GM19193 (cell line): ENCODE results near the gene HNF4A.

Experiments
- POLR2A ChIP-seq: IDR thresholded peaks from 4 replicates; pipeline ENCODE4 v1.6.1; 2011; ENCODE audit not compliant: insufficient read depth, insufficient read length; ENCODE audit errors: extremely low read depth

HNF4A gene

DNA sequence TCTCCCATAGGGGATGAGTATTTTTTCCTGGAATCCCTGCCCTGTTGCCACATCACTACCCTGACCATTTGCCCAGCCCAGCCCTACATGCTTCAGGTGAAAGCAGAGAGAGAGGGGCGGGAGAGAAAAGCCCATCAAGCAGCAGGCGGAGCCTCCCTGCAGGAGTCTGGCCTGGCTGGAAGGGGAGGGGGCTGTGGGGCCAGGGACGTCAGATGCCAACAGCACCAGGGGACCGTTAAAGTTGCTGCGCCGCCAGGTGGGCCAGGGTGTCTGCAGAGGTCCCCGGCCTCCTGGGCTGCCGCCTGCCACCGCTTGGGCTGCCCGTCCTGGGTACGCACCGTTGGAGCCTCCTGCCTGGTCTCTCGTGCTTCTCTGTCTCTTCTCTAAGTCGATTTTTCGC is 19.4 kb upstream of the HNF4A start:
- TF ChIP-seq POLR2A: no peak

DNA sequence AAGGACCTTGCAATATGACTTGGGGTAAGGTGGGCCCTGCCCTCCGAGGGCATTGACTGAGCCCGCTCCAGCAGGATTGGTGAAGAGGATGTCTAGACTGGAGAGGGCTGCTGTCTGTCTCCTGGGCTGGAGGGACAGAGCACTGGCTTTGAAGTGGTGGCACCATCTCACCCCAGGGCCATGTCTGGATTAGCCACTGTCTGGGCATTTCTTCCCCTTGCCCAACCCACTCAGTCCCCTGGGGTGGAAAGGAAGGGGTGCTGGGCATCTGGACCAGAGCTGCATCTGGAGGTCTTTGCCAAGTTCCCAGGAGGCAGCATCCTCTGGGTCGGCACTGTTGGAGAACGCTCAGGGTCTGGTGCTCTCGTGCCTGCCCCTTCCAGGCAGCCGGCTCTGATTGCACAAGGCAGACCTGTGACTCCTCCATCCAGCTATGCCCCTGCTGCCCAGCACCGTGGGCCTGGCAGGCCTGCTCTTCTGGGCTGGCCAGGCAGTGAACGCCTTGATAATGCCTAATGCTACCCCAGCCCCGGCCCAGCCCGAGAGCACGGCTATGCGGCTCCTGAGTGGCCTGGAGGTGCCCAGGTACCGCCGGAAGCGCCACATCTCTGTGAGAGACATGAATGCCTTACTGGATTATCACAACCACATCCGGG is 18.6 kb upstream of the HNF4A start, which contains the start of gene R3HDML:
TSS of gene R3HDML (plus strand) at position 319 of the 656 bp plus-strand sequence. CDS start at position 434, 115 bp downstream.
- no peak for TF ChIP-seq POLR2A

- no peak for TF ChIP-seq POLR2A
Measured at GRCh38 chr20:44342248-44342647, 13.3 kb upstream of the HNF4A start.

DNA sequence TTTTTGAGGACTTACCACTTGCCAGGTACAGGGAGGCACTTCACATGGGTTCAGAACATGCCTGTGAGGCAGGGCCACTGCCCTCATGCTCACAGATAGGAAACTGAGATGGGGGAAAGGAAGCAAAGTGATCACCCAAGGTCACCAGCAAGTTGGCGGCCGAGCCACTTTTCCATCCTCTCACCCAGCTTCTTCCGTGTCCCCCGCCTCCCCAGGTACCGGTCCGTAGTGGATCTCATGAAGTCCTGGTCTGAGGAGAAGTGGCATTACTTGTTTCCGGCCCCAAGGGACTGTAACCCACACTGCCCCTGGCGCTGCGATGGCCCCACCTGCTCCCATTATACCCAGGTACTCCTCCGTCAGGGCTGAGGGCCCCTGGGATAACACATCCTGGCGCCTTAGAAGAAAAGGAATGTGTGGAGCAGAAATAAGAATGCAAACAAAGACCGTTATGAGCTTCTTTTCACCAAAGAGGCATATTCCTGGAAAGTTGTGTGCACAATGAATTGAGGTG is 12.3 kb upstream of the HNF4A start:
- TF ChIP-seq POLR2A: no peak

- no peak for TF ChIP-seq POLR2A
Measured at GRCh38 chr20:44344723-44345122, 10.8 kb upstream of the HNF4A start.

DNA sequence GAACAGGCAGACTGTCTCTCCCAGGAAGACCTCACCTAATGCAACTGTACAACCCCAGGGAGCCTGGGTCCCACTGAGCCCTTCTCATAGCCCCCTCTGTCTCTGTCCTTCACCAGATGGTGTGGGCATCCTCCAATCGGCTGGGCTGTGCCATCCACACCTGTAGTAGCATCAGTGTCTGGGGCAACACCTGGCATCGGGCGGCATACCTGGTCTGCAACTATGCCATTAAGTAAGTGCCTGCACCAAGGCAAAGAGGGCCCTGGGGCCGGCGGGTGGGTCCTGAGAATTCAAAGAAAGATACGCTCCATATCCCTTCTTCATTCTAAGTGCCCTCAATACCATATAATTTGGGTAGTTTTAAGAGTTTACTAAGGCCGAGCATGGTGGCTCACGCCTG is 10.4 kb upstream of the HNF4A start:
- no peak for TF ChIP-seq POLR2A

GRCh38 chr20:44348168-44348659 is 7.3 kb upstream of the HNF4A start:
- no peak for TF ChIP-seq POLR2A

DNA sequence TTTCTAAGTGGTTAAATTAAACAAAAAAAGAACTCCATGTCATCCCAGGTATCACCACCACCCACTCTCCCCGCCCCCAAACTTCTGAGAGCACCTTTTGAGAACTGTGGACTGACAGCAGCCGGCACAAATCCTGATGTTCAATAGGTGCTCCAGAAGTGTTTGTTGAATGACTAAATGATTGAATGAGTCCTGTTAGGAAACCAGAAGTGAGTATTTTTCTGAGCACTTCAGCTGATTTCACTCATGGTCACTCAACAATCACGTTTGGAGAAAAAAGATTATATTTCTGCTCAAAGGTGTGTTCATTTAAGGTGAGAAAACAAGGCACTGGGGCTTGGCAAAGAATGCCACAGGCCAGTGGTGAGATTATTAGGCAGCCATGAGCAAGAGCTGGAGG is 6.2 kb upstream of the HNF4A start:
- TF ChIP-seq POLR2A: no peak

- TF ChIP-seq POLR2A: no peak
Measured at GRCh38 chr20:44350567-44350966, 4.9 kb upstream of the HNF4A start.

- TF ChIP-seq POLR2A: no peak
Measured at GRCh38 chr20:44354979-44355497, 461 bp upstream of the HNF4A start.

DNA sequence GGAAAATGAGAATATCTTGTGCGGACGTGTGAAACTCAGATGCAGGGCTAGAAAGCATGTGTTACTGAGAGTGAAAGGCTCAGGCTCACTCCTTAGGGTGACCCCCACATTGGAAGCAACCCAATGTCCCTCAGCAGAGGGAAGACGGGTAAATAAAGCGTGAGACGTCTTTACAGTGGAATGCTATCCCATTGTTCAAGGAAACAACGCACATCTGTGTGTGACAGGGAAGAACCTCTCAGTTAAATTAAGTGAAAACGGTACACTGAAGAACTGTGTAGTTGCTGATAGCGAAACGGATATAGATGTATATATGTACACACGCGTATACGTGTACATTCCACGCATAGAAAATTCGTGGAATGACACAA is 839 bp downstream of the HNF4A start:
- TF ChIP-seq POLR2A: no peak

GRCh38 chr20:44357020-44357419 is 1.5 kb downstream of the HNF4A start:
- TF ChIP-seq POLR2A: no peak

GRCh38 chr20:44357555-44358125 is 2.1 kb downstream of the HNF4A start:
- no peak for TF ChIP-seq POLR2A

- no peak for TF ChIP-seq POLR2A
Measured at GRCh38 chr20:44358776-44359175, 3.3 kb downstream of the HNF4A start.

- no peak for TF ChIP-seq POLR2A
Measured at GRCh38 chr20:44360221-44360620, 4.7 kb downstream of the HNF4A start.

- TF ChIP-seq POLR2A: no peak
Measured at GRCh38 chr20:44361021-44361420, 5.5 kb downstream of the HNF4A start.
